Muscle of leg (tissue), 11 donors: Measurements from ENCODE around the gene IRF2. TPM values are rescaled to one million over a fixed set of nuclear protein-coding genes. Genes with fewer than 3 reads are reported as not detected.

Experiments
- DNase-seq: peaks from one replicate; pipeline ENCODE4 v3.0.0; 2013
- H3K27ac ChIP-seq: one replicate; pipeline ENCODE4 v1.5.1; 2013; ENCODE audit warnings: mild to moderate bottlenecking, low read length, control low read depth
- H3K27me3 ChIP-seq: one replicate; pipeline ENCODE4 v1.6.1; 2013; ENCODE audit warnings: low read length; ENCODE audit not compliant: control insufficient read depth, insufficient read depth
- H3K36me3 ChIP-seq: one replicate; pipeline ENCODE4 v1.6.1; 2013; ENCODE audit warnings: low read length; ENCODE audit not compliant: control insufficient read depth, insufficient read depth
- H3K4me1 ChIP-seq: one replicate; pipeline ENCODE4 v1.6.1; 2013; ENCODE audit warnings: low read length; ENCODE audit not compliant: control insufficient read depth, insufficient read depth
- H3K4me3 ChIP-seq: one replicate; pipeline ENCODE4 v1.5.1; 2013; ENCODE audit warnings: low read length, control low read depth
- H3K9me3 ChIP-seq: replicated peaks from 2 replicates; pipeline ENCODE4 v1.6.1; 2013; ENCODE audit warnings: low read depth, low read length; ENCODE audit not compliant: control insufficient read depth
- WGBS: methylation state at CpG from one replicate; pipeline ENCODE4 v1.1.5; 2013; ENCODE audit warnings: missing lambda C conversion rate; ENCODE audit not compliant: insufficient coverage; 5-methylcytosine and 5-hydroxymethylcytosine counted together
- polyA plus RNA-seq, 8 donors: library from polyadenylated mRNA; unstranded; fragments of 120-200 nt; gene quantifications; one replicate each; pipeline versions ENCODE4 v1.2.1 to v1.2.3, GENCODE V29; 2013; ENCODE audit warnings: inconsistent platforms in 1 of 8, low replicate concordance in 1 of 8; ENCODE audit not compliant: insufficient read length in 8 of 8, insufficient read depth in 1 of 8
- total RNA-seq: library from RNA; stranded (reverse); fragments of 120-200 nt; gene quantifications from one replicate; pipeline ENCODE4 v1.2.4, GENCODE V29; 2013

IRF2 gene
- total and polyA plus RNA-seq, 9 donors: 14.8 to 19.4 (median 17.7) TPM

- no peaks in the 10 kb centered on the region for H3K27me3 ChIP-seq
- no peak overlapping the region for H3K27ac ChIP-seq
- WGBS: 100% methylated on average over 5 of the region's 5 CpGs
- no peaks in the 10 kb centered on the region for H3K9me3 ChIP-seq
- H3K4me1 ChIP-seq: no peaks in the 10 kb centered on the region
- no peaks in the 10 kb centered on the region for H3K36me3 ChIP-seq
- no peak for DNase-seq
- no peak overlapping the region for H3K4me3 ChIP-seq
These were observed 10.5 kb downstream of the IRF2 start for GRCh38 chr4:184463856-184464255.

GRCh38 chr4:184463158-184463557, 11.2 kb downstream of the IRF2 start:
- H3K27me3 ChIP-seq: no peaks in the 10 kb centered on the region
- WGBS: no CpG with 5 or more reads among the region's 2 CpGs
- H3K9me3 ChIP-seq: no peaks in the 10 kb centered on the region
- no peak for DNase-seq
- H3K4me3 ChIP-seq: no peak overlapping the region
- H3K27ac ChIP-seq: no peak overlapping the region
- H3K36me3 ChIP-seq: no peaks in the 10 kb centered on the region
- peaks cover under 1% of the 10 kb centered on the region for H3K4me1 ChIP-seq

GRCh38 chr4:184462724-184463123, 11.6 kb downstream of the IRF2 start:
- Histone ChIP-seq H3K4me3 (no peak overlapping the region), H3K4me1 (peaks cover 4% of the 10 kb centered on the region), H3K27me3 (no peaks in the 10 kb centered on the region), H3K36me3 (no peaks in the 10 kb centered on the region), H3K9me3 (no peaks in the 10 kb centered on the region), H3K27ac (no peak overlapping the region)
- no peak for DNase-seq
- WGBS: no CpG with 5 or more reads among the region's 2 CpGs

- Histone ChIP-seq H3K4me3 (no peak overlapping the region), H3K36me3 (peaks cover 3% of the 10 kb centered on the region), H3K9me3 (no peaks in the 10 kb centered on the region), H3K27ac (peak overlapping the region; percentile 6), H3K4me1 (peaks cover 5% of the 10 kb centered on the region), H3K27me3 (no peaks in the 10 kb centered on the region)
- WGBS: 44% methylated on average over 1 of the region's 7 CpGs
- DNase-seq: peak; percentile 68
These were observed 12.5 kb downstream of the IRF2 start for GRCh38 chr4:184461711-184462441.

- H3K4me1 ChIP-seq: peaks cover 5% of the 10 kb centered on the region
These were observed 13.7 kb downstream of the IRF2 start for GRCh38 chr4:184460499-184461285.

GRCh38 chr4:184459413-184459812, 14.9 kb downstream of the IRF2 start:
- Histone ChIP-seq H3K9me3 (no peaks in the 10 kb centered on the region), H3K4me3 (no peak overlapping the region), H3K27ac (no peak overlapping the region), H3K27me3 (no peaks in the 10 kb centered on the region), H3K36me3 (peaks cover 4% of the 10 kb centered on the region), H3K4me1 (peaks cover 5% of the 10 kb centered on the region)
- no CpG with 5 or more reads among the region's 3 CpGs for whole genome bisulfite sequencing
- no peak for DNase-seq

More at GRCh38 chr4:184460499-184461285, 13.7 kb downstream of the IRF2 start:
- Histone ChIP-seq H3K9me3 (no peaks in the 10 kb centered on the region), H3K4me3 (no peak overlapping the region), H3K27ac (no peak overlapping the region), H3K27me3 (no peaks in the 10 kb centered on the region), H3K36me3 (peaks cover 4% of the 10 kb centered on the region)
- no CpG with 5 or more reads among the region's 13 CpGs for WGBS
- DNase-seq: no peak

GRCh38 chr4:184457535-184458249, 16.7 kb downstream of the IRF2 start:
- no peak overlapping the region for H3K4me3 ChIP-seq
- peaks cover 4% of the 10 kb centered on the region for H3K36me3 ChIP-seq
- H3K9me3 ChIP-seq: no peaks in the 10 kb centered on the region
- H3K27ac ChIP-seq: no peak overlapping the region
- WGBS: 55% methylated on average over 8 of the region's 11 CpGs
- H3K27me3 ChIP-seq: no peaks in the 10 kb centered on the region
- peaks cover 15% of the 10 kb centered on the region for H3K4me1 ChIP-seq
- DNase-seq: no peak

- 96% methylated on average over 26 of the region's 26 CpGs for WGBS
- no peak overlapping the region for H3K27ac ChIP-seq
- peaks cover 10% of the 10 kb centered on the region for H3K36me3 ChIP-seq
- no peaks in the 10 kb centered on the region for H3K9me3 ChIP-seq
- H3K4me3 ChIP-seq: no peak overlapping the region
- peaks cover 21% of the 10 kb centered on the region for H3K4me1 ChIP-seq
- no peaks in the 10 kb centered on the region for H3K27me3 ChIP-seq
- DNase-seq: no peak
These were observed 18.0 kb downstream of the IRF2 start for GRCh38 chr4:184456337-184456736.

- H3K9me3 ChIP-seq: no peaks in the 10 kb centered on the region
- H3K27ac ChIP-seq: no peak overlapping the region
- DNase-seq: no peak
- peaks cover 23% of the 10 kb centered on the region for H3K4me1 ChIP-seq
- no peak overlapping the region for H3K4me3 ChIP-seq
- 100% methylated on average over 2 of the region's 7 CpGs for WGBS
- peaks cover 10% of the 10 kb centered on the region for H3K36me3 ChIP-seq
- H3K27me3 ChIP-seq: no peaks in the 10 kb centered on the region
These were observed 19.1 kb downstream of the IRF2 start for GRCh38 chr4:184455299-184455698.
